HG02970 (cell line): ENCODE data around the gene BEAN1.

Experiments used
- ATAC-seq: cut with Tn5 transposase; IDR thresholded peaks from one replicate; pipeline ENCODE4 v1.9.1; 2021; ENCODE audit warnings: mild to moderate bottlenecking, moderate library complexity, moderate number of reproducible peaks; ENCODE audit not compliant: unreplicated experiment, low FRiP score

BEAN1 gene

GRCh38 chr16:66416939-66417700, 10.0 kb upstream of the BEAN1 start:
- ATAC-seq: no peak

- ATAC-seq: no peak
Observed at GRCh38 chr16:66418165-66418962, 8.7 kb upstream of the BEAN1 start.

- no peak for ATAC-seq
Observed at GRCh38 chr16:66419527-66419926, 7.6 kb upstream of the BEAN1 start.

GRCh38 chr16:66420396-66420795, 6.7 kb upstream of the BEAN1 start:
- no peak for ATAC-seq

GRCh38 chr16:66421891-66422290, 5.2 kb upstream of the BEAN1 start:
- ATAC-seq: no peak

GRCh38 chr16:66422366-66422765, 4.7 kb upstream of the BEAN1 start:
- ATAC-seq: no peak

GRCh38 chr16:66423177-66423576, 3.9 kb upstream of the BEAN1 start:
- ATAC-seq: no peak

- ATAC-seq: no peak
Observed at GRCh38 chr16:66425651-66426050, 1.4 kb upstream of the BEAN1 start.

- ATAC-seq: no peak
Observed at GRCh38 chr16:66426112-66427035, 721 bp upstream of the BEAN1 start.

- no peak for ATAC-seq
Observed at GRCh38 chr16:66427871-66428681, 981 bp downstream of the BEAN1 start.

- ATAC-seq: no peak
Observed at GRCh38 chr16:66428682-66429251, 1.7 kb downstream of the BEAN1 start.

GRCh38 chr16:66429290-66429962, 2.3 kb downstream of the BEAN1 start:
- no peak for ATAC-seq

- ATAC-seq: no peak
Observed at GRCh38 chr16:66430214-66430613, 3.1 kb downstream of the BEAN1 start.

- ATAC-seq: no peak
Observed at GRCh38 chr16:66431760-66432159, 4.7 kb downstream of the BEAN1 start.

GRCh38 chr16:66432429-66432828, 5.3 kb downstream of the BEAN1 start:
- ATAC-seq: no peak

GRCh38 chr16:66434619-66435430, 7.7 kb downstream of the BEAN1 start:
- ATAC-seq: no peak

GRCh38 chr16:66435896-66436295, 8.8 kb downstream of the BEAN1 start:
- ATAC-seq: no peak

- ATAC-seq: no peak
Observed at GRCh38 chr16:66437391-66437945, 10.4 kb downstream of the BEAN1 start.
